Measurements from ENCODE around the gene AFTPH. TPM values are rescaled to one million over a fixed set of nuclear protein-coding genes. Genes with fewer than 3 reads are reported as not detected.

AFTPH gene
- polyA plus RNA-seq, 2 of the 4 experiments (the other 2 are of a cell fraction) = 24.0 to 51.4 TPM

GRCh38 chr2:64537991-64538390 is 13.9 kb downstream of the AFTPH start:
- H3K4me3 ChIP-seq = no peak overlapping the region
- ChIA-PET CTCF (interaction anchor here (1.1 kb wide), 1 partner anchor 108 kb away, joined by 3 read pairs; no protein-coding TSS in a partner anchor), POLR2A (no interaction called here)
- FAIRE-seq = no peak
- no peak overlapping the region for H3K27ac ChIP-seq
- peak overlapping the region; percentile 46 for H3K4me2 ChIP-seq
- TF ChIP-seq TP53 (CRISPR knock-in tag; IDR thresholded peaks at IDR 0.05) (no peak), FOSL2 (IDR thresholded peaks at IDR 0.05) (no peak), FOSL2 (CRISPR knock-in tag; IDR thresholded peaks at IDR 0.05) (peak; percentile 46)
- H3K4me1 ChIP-seq = peaks cover 72% of the 10 kb centered on the region
- no peaks in the 10 kb centered on the region for H3K9me3 ChIP-seq
- WGBS (ENCODE audit: missing lambda C conversion rate) = 48% methylated on average over 2 of the region's 2 CpGs
- DNase-seq (ENCODE audit: low read depth in 1 of 2, low spot score in 1 of 2) = no peak
- ATAC-seq = no peak

DNA sequence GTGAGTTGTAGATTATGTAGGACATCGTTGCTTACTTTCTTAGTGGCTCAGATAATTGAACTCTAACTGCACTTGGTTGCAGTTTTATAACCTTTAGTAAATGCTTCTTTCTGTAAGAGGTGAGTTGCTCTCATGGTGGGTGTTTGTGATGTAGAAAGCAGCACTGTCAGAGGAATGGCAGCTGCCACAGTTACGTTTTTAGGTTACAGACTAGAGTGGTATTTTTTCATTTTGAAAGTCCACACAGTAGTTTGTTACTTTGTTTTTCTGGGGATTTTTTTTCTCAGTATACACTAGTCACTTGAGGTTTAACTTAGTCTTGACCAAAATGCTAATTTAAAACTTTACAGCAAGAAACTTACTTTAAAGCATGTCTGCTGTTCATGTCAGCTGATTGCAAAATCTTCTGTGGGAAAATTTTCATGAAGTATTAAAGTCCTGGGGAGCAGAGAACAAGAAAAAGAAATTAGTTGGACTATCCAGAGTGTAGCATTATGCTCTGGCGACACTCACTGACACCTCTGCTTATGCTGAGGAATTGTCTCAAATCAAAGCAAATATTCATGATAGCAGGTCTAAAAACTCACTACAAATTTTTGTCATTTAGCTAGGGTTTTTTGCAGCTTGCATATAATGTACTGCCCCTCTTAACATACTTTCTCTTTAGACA is 14.8 kb downstream of the AFTPH start:
- ChIA-PET POLR2A (interaction anchor here (1.5 kb wide), 1 partner anchor 15 kb away, joined by 6 read pairs; the partner anchor contains the start of gene AFTPH), CTCF (interaction anchor here (1.1 to 2.2 kb wide), 4 partner anchors 10 to 107 kb away, joined by 3 to 6 read pairs (median 4); no protein-coding TSS in a partner anchor)
- DNase-seq (ENCODE audit: low read depth in 1 of 2, low spot score in 1 of 2) = no peak
- Histone ChIP-seq H3K4me1 (peaks cover 76% of the 10 kb centered on the region), H3K9me3 (no peaks in the 10 kb centered on the region), H3K4me3 (no peak overlapping the region), H3K4me2 (peak overlapping the region; percentile 84), H3K27ac (no peak overlapping the region)
- 85% methylated on average over 3 of the region's 3 CpGs for WGBS (ENCODE audit: missing lambda C conversion rate)
- ATAC-seq = no peak
- no peak for FAIRE-seq
- no peak for TF ChIP-seq CHD4 (IDR thresholded peaks at IDR 0.05; ENCODE audit: borderline replicate concordance)

DNA sequence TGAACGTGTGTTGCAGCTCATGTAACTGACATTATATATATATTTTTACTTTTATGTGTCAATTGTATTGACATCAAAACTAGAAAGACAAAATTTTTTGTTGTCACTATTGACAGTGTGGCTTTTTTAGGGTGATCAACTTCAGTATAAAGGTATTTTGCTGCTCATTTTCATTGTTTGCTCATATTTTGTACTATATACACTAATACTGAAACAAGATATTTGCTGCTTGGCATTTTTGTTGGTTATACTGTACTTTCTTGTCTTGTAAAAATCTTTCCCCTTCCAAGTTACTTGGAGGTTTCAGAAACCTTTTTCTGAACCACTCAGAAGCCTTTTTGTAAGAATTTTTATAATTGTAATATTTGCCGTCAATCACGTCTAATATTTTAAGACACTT is 16.5 kb downstream of the AFTPH start:
- no peak for DNase-seq (ENCODE audit: low read depth in 1 of 2, low spot score in 1 of 2)
- Histone ChIP-seq H3K9me3 (no peaks in the 10 kb centered on the region), H3K4me2 (peak overlapping the region; percentile 84; the same call in 2 of the 3 replicates), H3K27ac (no peak overlapping the region), H3K4me1 (peaks cover 79% of the 10 kb centered on the region), H3K4me3 (no peak overlapping the region)
- TF ChIP-seq POLR2A (IDR thresholded peaks at IDR 0.05; ENCODE audit: low read length) (no peak), CBX8 (IDR thresholded peaks at IDR 0.05) (no peak), MAZ (IDR thresholded peaks at IDR 0.05; ENCODE audit: borderline replicate concordance, low read depth, low read length) (no peak), NR3C1 (IDR thresholded peaks at IDR 0.05) (no peak), KDM5A (IDR thresholded peaks at IDR 0.05) (no peak), JUN (IDR thresholded peaks at IDR 0.05) (no peak), MYC (IDR thresholded peaks at IDR 0.05; ENCODE audit: borderline replicate concordance, low read length) (no peak), POLR2AphosphoS2 (conservative IDR thresholded peaks at IDR 0.05; ENCODE audit: low read length) (no peak), NPAS2 (CRISPR knock-in tag; IDR thresholded peaks at IDR 0.05; ENCODE audit: borderline replicate concordance) (no peak), JUNB (IDR thresholded peaks at IDR 0.05) (no peak), USF2 (IDR thresholded peaks at IDR 0.05) (no peak), RARB (CRISPR knock-in tag; IDR thresholded peaks at IDR 0.05) (no peak), RCOR1 (IDR thresholded peaks at IDR 0.05; ENCODE audit: low read depth, low read length) (no peak), BHLHE40 (IDR thresholded peaks at IDR 0.05; ENCODE audit: low read depth, low read length) (no peak), SMC3 (IDR thresholded peaks at IDR 0.05) (no peak)
- WGBS (ENCODE audit: missing lambda C conversion rate) = 71% methylated on average over 3 of the region's 3 CpGs
- POLR2A ChIA-PET = interaction anchor here (1.5 kb wide), 1 partner anchor 17 kb away, joined by 6 read pairs; the partner anchor contains the start of gene AFTPH
- no peak for ATAC-seq
- CTCF ChIA-PET = interaction anchor here (0.5 to 2.2 kb wide), 6 partner anchors 10 to 212 kb away, joined by 3 to 6 read pairs (median 3); no protein-coding TSS in a partner anchor
- FAIRE-seq = no peak

- FAIRE-seq (no peak), ATAC-seq (no peak), DNase-seq (ENCODE audit: low read depth in 1 of 2, low spot score in 1 of 2) (no peak)
- Histone ChIP-seq H3K4me1 (peaks cover 79% of the 10 kb centered on the region), H3K4me2 (peak overlapping the region; percentile 84), H3K27ac (peak overlapping the region in 1 of 2 experiments; percentile 57; a peak in 2 of 6 replicates), H3K9me3 (no peaks in the 10 kb centered on the region), H3K4me3 (no peak overlapping the region)
- 88% methylated on average over 2 of the region's 2 CpGs for WGBS (ENCODE audit: missing lambda C conversion rate)
- ChIA-PET CTCF (interaction anchor here (0.7 to 1.5 kb wide), 3 partner anchors 19 to 53 kb away, joined by 3 to 5 read pairs (median 3); no protein-coding TSS in a partner anchor), POLR2A (no interaction called here)
- TF ChIP-seq KDM1A (IDR thresholded peaks at IDR 0.05; ENCODE audit: low read depth) = no peak
- no peak for TF ChIP-seq RARB (CRISPR knock-in tag; IDR thresholded peaks at IDR 0.05)
- TF ChIP-seq RCOR1 (IDR thresholded peaks at IDR 0.05; ENCODE audit: low read depth, low read length) = no peak
- TF ChIP-seq TP53 (CRISPR knock-in tag; IDR thresholded peaks at IDR 0.05) = no peak
- TF ChIP-seq MAFK (IDR thresholded peaks at IDR 0.05; ENCODE audit: partially characterized antibody) = peak; percentile 80
- TF ChIP-seq, protein P1, sequence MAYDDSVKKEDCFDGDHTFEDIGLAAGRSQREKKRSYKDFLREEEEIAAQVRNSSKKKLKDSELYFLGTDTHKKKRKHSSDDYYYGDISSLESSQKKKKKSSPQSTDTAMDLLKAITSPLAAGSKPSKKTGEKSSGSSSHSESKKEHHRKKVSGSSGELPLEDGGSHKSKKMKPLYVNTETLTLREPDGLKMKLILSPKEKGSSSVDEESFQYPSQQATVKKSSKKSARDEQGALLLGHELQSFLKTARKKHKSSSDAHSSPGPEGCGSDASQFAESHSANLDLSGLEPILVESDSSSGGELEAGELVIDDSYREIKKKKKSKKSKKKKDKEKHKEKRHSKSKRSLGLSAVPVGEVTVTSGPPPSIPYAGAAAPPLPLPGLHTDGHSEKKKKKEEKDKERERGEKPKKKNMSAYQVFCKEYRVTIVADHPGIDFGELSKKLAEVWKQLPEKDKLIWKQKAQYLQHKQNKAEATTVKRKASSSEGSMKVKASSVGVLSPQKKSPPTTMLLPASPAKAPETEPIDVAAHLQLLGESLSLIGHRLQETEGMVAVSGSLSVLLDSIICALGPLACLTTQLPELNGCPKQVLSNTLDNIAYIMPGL (CRISPR knock-in tag; IDR thresholded peaks at IDR 0.05; ENCODE audit: borderline replicate concordance) = no peak
- TF ChIP-seq ESRRA (IDR thresholded peaks at IDR 0.05; ENCODE audit: borderline replicate concordance, low read length) = no peak
Measured at GRCh38 chr2:64541547-64541946, 17.4 kb downstream of the AFTPH start.

Measured in A549 (cell line).